Aortic smooth muscle cell (primary cell): ENCODE measurements around the gene PRAMEF6. TPM values are rescaled to one million over a fixed set of nuclear protein-coding genes. Genes with fewer than 3 reads are reported as not detected.

ENCODE experiments used
- total RNA-seq: library from RNA; depleted of rRNA; stranded (reverse); fragments of >200 nt; gene quantifications from 2 replicates; pipeline ENCODE4 v1.2.3, GENCODE V29; 2014

The PRAMEF6 gene
- not detected in 2 replicates for total RNA-seq

GRCh38 chr1:12947480-12947879 lies at the start of gene PRAMEF6:
Gene PRAMEF6, minus strand, starts transcription at chr1:12947580. Its CDS starts 5,062 bp downstream, at chr1:12942518.

DNA sequence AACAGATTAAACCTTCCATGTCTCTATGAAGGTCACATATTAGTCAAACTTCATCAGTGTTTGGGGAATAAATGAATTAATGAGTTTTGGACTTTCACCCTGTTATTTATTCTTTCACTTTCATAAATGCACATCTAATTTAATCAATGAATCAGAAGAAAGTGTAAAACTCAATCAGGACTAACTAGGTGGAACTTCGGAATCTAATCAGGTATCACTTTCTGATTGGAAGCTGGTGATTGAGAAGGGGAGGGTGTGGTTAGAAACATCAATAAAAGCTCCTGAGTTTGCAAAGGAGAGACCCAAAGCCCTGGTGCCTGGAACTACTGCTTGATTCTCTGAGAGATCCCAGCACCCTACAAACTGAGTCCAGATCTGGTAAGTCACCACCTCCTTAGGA lies 31.1 kb downstream of the PRAMEF6 start, which contains the start of gene PRAMEF7:
Gene PRAMEF7, plus strand, starts transcription at position 301 of the 400 bp plus-strand sequence. CDS start 1,083 bp downstream, outside the sequence.

GRCh38 chr1:12898170-12898569 lies 49.2 kb downstream of the PRAMEF6 start, which contains the start of gene PRAMEF10:
Gene PRAMEF10, minus strand, starts transcription at chr1:12898270. Its CDS starts 2,423 bp downstream, at chr1:12895847.

Other genes with a start within 250 kb of the PRAMEF6 start
- gene AADACL3, start 231.5 kb downstream of the PRAMEF6 start, total RNA-seq, result not detected in 2 replicates
- gene CFAP107, start 201.4 kb downstream of the PRAMEF6 start, total RNA-seq, result not detected in 2 replicates
- not detected in 2 replicates for gene PRAMEF12, start 173.8 kb downstream of the PRAMEF6 start, total RNA-seq
- not detected in 2 replicates for gene PRAMEF1, start 156.2 kb downstream of the PRAMEF6 start, total RNA-seq
- not detected in 2 replicates for gene PRAMEF11, start 116.2 kb downstream of the PRAMEF6 start, total RNA-seq
- not detected in 2 replicates for gene HNRNPCL1, start 98.9 kb downstream of the PRAMEF6 start, total RNA-seq
- not detected in 2 replicates for gene PRAMEF2, start 90.5 kb downstream of the PRAMEF6 start, total RNA-seq
- not detected in 2 replicates for gene PRAMEF4, start 61.4 kb downstream of the PRAMEF6 start, total RNA-seq
- gene PRAMEF10, start 49.3 kb downstream of the PRAMEF6 start, total RNA-seq, result not detected in 2 replicates
- gene PRAMEF7, start 31.0 kb downstream of the PRAMEF6 start, total RNA-seq, result not detected in 2 replicates
- gene PRAMEF27, start 109.0 kb upstream of the PRAMEF6 start, total RNA-seq, result not detected in 2 replicates
- not detected in 2 replicates for gene HNRNPCL3, start 113.2 kb upstream of the PRAMEF6 start, total RNA-seq
- gene PRAMEF25, start 123.2 kb upstream of the PRAMEF6 start, total RNA-seq, result not detected in 2 replicates
- not detected in 2 replicates for gene HNRNPCL2, start 169.3 kb upstream of the PRAMEF6 start, total RNA-seq
- gene PRAMEF26, start 208.4 kb upstream of the PRAMEF6 start, total RNA-seq, result not detected in 2 replicates
- not detected in 2 replicates for gene HNRNPCL4, start 218.1 kb upstream of the PRAMEF6 start, total RNA-seq
- gene PRAMEF9, start 224.3 kb upstream of the PRAMEF6 start, total RNA-seq, result not detected in 2 replicates